Left lobe of liver (tissue), 2 donors: ENCODE results near the gene HAS3. TPM values are rescaled to one million over a fixed set of nuclear protein-coding genes. Genes with fewer than 3 reads are reported as not detected.
"Not testable (repeated sequence)": the region's sequence is repeated elsewhere in the genome, so short reads cannot be mapped to it uniquely, and the experiment has no call there.

Source experiments
- ATAC-seq: fragments of 200-7000 bp; cut with Tn5 transposase; one replicate; pipeline ENCODE4 v1.9.1; 2020; ENCODE audit warnings: mild to moderate bottlenecking, moderate library complexity
- DNase-seq: peaks from one replicate; pipeline ENCODE4 v3.0.0-alpha.2; 2020; ENCODE audit warnings: low spot score
- total RNA-seq: library from RNA; stranded (reverse); gene quantifications from one replicate; pipeline ENCODE4 v1.2.1, GENCODE V29; 2021
- donor health status: DM: no; HTN: no; CAD: no; lungs with moderate emphysema.
- donor health status: DM: no; HTN: yes; CAD: no.

The HAS3 gene
- total RNA-seq, 1 donor from 2014 or later, result 0.53 TPM

GRCh38 chr16:69115361-69115760 lies 9.9 kb downstream of the HAS3 start:
- no peak for ATAC-seq
- no peak for DNase-seq

- ATAC-seq, result no peak
- DNase-seq, result no peak
Observed at GRCh38 chr16:69115837-69116236, 10.4 kb downstream of the HAS3 start.

GRCh38 chr16:69116256-69116875 lies 10.9 kb downstream of the HAS3 start:
- DNase-seq, result no peak
- no peak for ATAC-seq

- ATAC-seq (no peak), DNase-seq (no peak)
Observed at GRCh38 chr16:69116906-69117305, 11.5 kb downstream of the HAS3 start.

GRCh38 chr16:69118468-69118867 lies 13.0 kb downstream of the HAS3 start:
- DNase-seq, result no peak
- no peak for ATAC-seq

GRCh38 chr16:69118994-69119393 lies 13.5 kb downstream of the HAS3 start:
- ATAC-seq, result peak; percentile 92
- peak; percentile 96 for DNase-seq

- ATAC-seq (peak; percentile 69), DNase-seq (peak; percentile 70)
Observed at GRCh38 chr16:69119536-69119935, 14.1 kb downstream of the HAS3 start.

GRCh38 chr16:69120096-69120664 lies 14.7 kb downstream of the HAS3 start:
- no peak for ATAC-seq

GRCh38 chr16:69123910-69124309 lies 18.5 kb downstream of the HAS3 start:
- peak; percentile 56 for ATAC-seq

More at GRCh38 chr16:69120096-69120664, 14.7 kb downstream of the HAS3 start:
- DNase-seq, result no peak

GRCh38 chr16:69124406-69124805 lies 19.0 kb downstream of the HAS3 start:
- not testable (repeated sequence) for DNase-seq, ATAC-seq

More at GRCh38 chr16:69123910-69124309, 18.5 kb downstream of the HAS3 start:
- no peak for DNase-seq

GRCh38 chr16:69124961-69125360 lies 19.5 kb downstream of the HAS3 start:
- not testable (repeated sequence) for DNase-seq, ATAC-seq

- DNase-seq (no peak), ATAC-seq (no peak)
Observed at GRCh38 chr16:69126221-69126620, 20.8 kb downstream of the HAS3 start.

- not testable (repeated sequence) for DNase-seq, ATAC-seq
Observed at GRCh38 chr16:69126801-69127200, 21.3 kb downstream of the HAS3 start.

- no peak for DNase-seq
- peak; percentile 37 for ATAC-seq
Observed at GRCh38 chr16:69127966-69128510, 22.6 kb downstream of the HAS3 start.

- DNase-seq (no peak), ATAC-seq (no peak)
Observed at GRCh38 chr16:69130461-69130860, 25.0 kb downstream of the HAS3 start.

- ATAC-seq (no peak), DNase-seq (no peak)
Observed at GRCh38 chr16:69131167-69131838, 25.9 kb downstream of the HAS3 start.

GRCh38 chr16:69131839-69132423 lies 26.5 kb downstream of the HAS3 start:
- DNase-seq (peak; percentile 69), ATAC-seq (peak; percentile 74)

- ATAC-seq (peak; percentile 94), DNase-seq (peak; percentile 88)
Observed at GRCh38 chr16:69132424-69133252, 27.2 kb downstream of the HAS3 start, which contains the start of the genes CHTF8 and UTP4. Gene CHTF8 (minus strand): TSS chr16:69132588. CDS start chr16:69121458, 11,130 bp downstream. Gene UTP4 (plus strand): TSS chr16:69132649. CDS start chr16:69133460, 811 bp downstream.

GRCh38 chr16:69133373-69133954 lies 28.0 kb downstream of the HAS3 start:
- ATAC-seq (no peak), DNase-seq (no peak)

GRCh38 chr16:69138608-69139007 lies 33.2 kb downstream of the HAS3 start:
- DNase-seq, result no peak

More at GRCh38 chr16:69138608-69139007, 33.2 kb downstream of the HAS3 start:
- no peak for ATAC-seq
